Anterior cingulate cortex (tissue), 58 donors: ENCODE measurements around the gene WDR45B.
A peak's percentile ranks its signal among the peaks of the same experiment; 100 is the strongest.

Experiments used
- DNase-seq, 58 donors: peaks; one replicate each; lab custom pipeline; 2025; lab: John Stamatoyannopoulos, UW

Gene WDR45B

GRCh38 chr17:82678265-82678891 is 30.1 kb upstream of the WDR45B start:
- no peak for DNase-seq

GRCh38 chr17:82677353-82677925 is 29.2 kb upstream of the WDR45B start:
- no peak for DNase-seq

DNA sequence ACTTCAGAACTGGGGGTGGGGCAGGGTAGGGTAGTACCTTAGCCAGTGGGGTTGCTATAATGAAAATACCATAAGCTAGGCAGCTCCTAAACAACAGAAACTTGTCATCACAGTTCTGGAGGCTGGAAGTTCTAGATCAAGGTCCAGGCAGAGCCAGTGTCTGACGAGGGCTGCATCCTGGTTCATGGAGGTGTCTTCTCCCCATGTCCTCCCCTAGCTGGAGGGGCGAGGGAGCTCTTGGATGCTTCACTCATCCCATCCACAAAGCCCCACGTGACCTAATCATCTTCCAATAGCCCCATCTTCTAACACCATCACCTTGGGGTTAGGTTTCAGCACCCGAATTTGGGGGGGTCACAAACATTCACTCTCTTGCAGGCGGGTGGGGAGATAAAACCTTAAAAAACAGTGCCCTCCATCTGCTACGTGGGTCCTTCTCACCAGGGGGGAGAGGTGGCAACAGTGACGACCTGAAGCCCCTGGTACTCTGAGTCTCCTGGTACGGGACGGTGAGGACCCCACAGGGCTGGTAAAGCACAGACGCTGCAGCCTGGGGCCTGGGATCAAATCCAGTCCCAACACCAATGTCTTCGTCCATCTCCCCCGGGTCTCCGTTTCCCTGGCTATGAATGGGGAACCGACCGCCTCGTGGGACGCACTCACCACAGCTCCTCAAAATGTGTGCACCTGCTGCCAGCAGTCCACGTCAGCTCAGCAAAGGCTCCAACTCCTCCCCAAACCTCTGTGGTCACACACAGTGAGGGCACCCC is 27.4 kb upstream of the WDR45B start:
- no peak for DNase-seq

- peak in 24 of 58 donors; percentile 20 to 87 (median 54) for DNase-seq
Measured at GRCh38 chr17:82674656-82675475, 26.6 kb upstream of the WDR45B start.

- no peak for DNase-seq
Measured at GRCh38 chr17:82670661-82671450, 22.6 kb upstream of the WDR45B start.

- DNase-seq: peak in 48 of 58 donors; percentile 15 to 82 (median 60)
Measured at GRCh38 chr17:82668631-82669099, 20.4 kb upstream of the WDR45B start.

DNA sequence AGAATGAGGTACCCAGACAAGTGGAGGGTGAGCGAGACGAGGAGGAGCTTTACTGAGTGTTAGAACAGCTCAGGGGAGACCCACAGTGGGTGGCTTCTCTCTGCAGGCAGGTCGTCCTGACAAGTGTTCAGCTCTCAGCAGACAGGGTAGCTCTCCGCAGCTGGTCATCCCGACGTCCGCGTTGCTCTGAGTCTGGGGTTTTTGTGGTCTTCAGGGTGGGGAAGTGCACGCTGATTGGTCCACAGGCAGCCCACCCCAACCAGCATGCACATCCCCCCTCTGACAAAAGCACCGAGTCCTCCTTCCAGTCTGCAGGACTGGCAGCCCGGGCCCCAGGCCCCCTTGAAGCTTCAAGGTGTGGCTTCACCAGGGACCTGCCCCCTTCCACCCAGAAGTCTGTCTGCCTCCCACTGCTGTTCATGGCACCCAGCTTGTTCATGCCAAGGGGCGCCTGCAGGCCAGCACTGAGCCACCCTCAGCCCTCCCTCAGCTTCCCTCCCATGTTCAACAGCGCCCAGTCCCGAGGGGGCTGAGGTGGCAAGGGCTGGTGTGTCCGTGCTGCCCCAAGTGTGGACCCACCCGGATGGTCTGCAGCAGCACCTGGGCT is 19.9 kb upstream of the WDR45B start:
- no peak for DNase-seq

- no peak for DNase-seq
Measured at GRCh38 chr17:82667668-82668000, 19.4 kb upstream of the WDR45B start.

- DNase-seq: no peak
Measured at GRCh38 chr17:82666931-82667667, 18.9 kb upstream of the WDR45B start.

DNA sequence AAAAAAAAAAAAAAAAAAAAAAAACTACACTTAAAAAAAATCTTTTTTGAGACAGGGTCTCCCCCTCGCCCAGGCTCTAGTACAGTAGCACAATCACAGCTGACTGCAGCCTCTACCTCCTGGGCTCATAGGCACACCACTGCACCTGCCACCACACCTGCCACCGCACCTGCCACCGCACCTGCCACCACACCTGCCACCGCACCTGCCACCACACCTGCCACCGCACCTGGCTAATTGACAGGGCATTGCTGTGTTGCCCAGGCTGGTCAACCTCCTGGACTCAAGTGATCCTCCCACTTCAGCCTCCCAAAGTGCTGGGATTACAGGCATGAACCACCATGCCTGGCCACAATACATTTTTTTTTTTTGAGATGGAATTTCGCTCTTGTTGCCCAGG is 17.6 kb upstream of the WDR45B start:
- DNase-seq: no peak

- DNase-seq: no peak
Measured at GRCh38 chr17:82665217-82665616, 17.0 kb upstream of the WDR45B start.

DNA sequence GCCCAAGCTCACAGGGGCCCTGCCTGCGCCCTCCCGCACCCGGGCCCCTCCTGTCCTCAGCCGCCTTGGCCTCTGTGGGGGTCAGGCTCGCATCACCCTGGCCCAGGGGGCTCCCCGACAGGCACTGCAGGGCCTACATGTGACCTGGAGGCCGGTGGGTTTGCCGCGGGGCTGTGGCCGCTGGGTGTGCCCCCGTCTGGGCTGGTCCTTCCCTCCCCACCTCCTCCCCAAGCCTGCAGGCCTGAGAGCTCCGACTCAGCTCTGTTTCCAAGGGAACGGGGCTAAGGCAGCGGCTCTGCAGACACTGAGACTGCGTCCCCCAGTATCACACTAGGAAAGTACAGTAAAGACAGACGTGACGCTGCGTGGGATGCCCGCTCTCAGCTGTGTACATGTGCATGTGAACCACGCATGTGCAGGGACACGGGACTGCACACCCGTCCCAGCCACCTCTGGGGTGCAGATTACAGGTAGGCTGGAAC is 16.5 kb upstream of the WDR45B start:
- peak in 33 of 58 donors; percentile 20 to 77 (median 53) for DNase-seq

GRCh38 chr17:82664276-82664575 is 16.0 kb upstream of the WDR45B start:
- no peak for DNase-seq

GRCh38 chr17:82663381-82664275 is 15.4 kb upstream of the WDR45B start:
- no peak for DNase-seq

GRCh38 chr17:82662711-82663261 is 14.5 kb upstream of the WDR45B start:
- no peak for DNase-seq

GRCh38 chr17:82661717-82662683 is 13.8 kb upstream of the WDR45B start:
- no peak for DNase-seq
